Measurements from ENCODE around the gene RDH8. TPM values are rescaled to one million over a fixed set of nuclear protein-coding genes. Genes with fewer than 3 reads are reported as not detected.

The RDH8 gene
- total RNA-seq, 1 experiment from 2014 or later: not detected

GRCh38 chr19:10049626-10050025 is 36.3 kb downstream of the RDH8 start:
- DNase-seq: no peak
- Histone ChIP-seq H3K4me1 (no peaks in the 10 kb centered on the region), H3K9me3 (no peaks in the 10 kb centered on the region), H3K36me3 (ENCODE audit: control insufficient read depth, insufficient read depth, low read length) (no peaks in the 10 kb centered on the region), H3K4me3 (ENCODE audit: low read depth, low read length) (no peak overlapping the region), H3K27me3 (replicated peaks; ENCODE audit: control insufficient read depth, insufficient read depth, low read length) (no peaks in the 10 kb centered on the region; the same call in 1 of the 2 replicates)
- ChIA-PET POLR2A (no interaction called here), CTCF (no interaction called here)
- H3K27me3 Mint-ChIP-seq (ENCODE audit: insufficient read depth, unreplicated experiment): peaks cover 16% of the 10 kb centered on the region
- no peak for TF ChIP-seq CTCF (IDR thresholded peaks at IDR 0.05; ENCODE audit: insufficient read depth in 1 of 2, low read depth in 1 of 2, low read length in 1 of 2, severe bottlenecking in 1 of 2, unreplicated experiment in 1 of 2)
- BruUV-seq (replicated peaks): no TSS peak
- H3K27ac Mint-ChIP-seq (ENCODE audit: unreplicated experiment): no peak overlapping the region
- no peaks in the 10 kb centered on the region for H3K4me1 Mint-ChIP-seq (ENCODE audit: low read depth, unreplicated experiment)
- H3K9me3 Mint-ChIP-seq (ENCODE audit: unreplicated experiment): no peaks in the 10 kb centered on the region
- H3K36me3 Mint-ChIP-seq (ENCODE audit: insufficient read depth, unreplicated experiment): no peaks in the 10 kb centered on the region
- H3K4me3 Mint-ChIP-seq (ENCODE audit: unreplicated experiment): no peak overlapping the region
- intact Hi-C loops (cut with micrococcal nuclease; ENCODE audit: unreplicated experiment): no loop called here

GRCh38 chr19:10052602-10053360 is 39.5 kb downstream of the RDH8 start:
- no peaks in the 10 kb centered on the region for H3K4me1 Mint-ChIP-seq (ENCODE audit: low read depth, unreplicated experiment)
- no peaks in the 10 kb centered on the region; the same call in 1 of the 2 replicates for H3K27me3 ChIP-seq (replicated peaks; ENCODE audit: control insufficient read depth, insufficient read depth, low read length)
- H3K9me3 Mint-ChIP-seq (ENCODE audit: unreplicated experiment): no peaks in the 10 kb centered on the region
- ChIA-PET POLR2A (no interaction called here), CTCF (no interaction called here)
- no peaks in the 10 kb centered on the region for H3K9me3 ChIP-seq
- no peaks in the 10 kb centered on the region for H3K36me3 Mint-ChIP-seq (ENCODE audit: insufficient read depth, unreplicated experiment)
- TF ChIP-seq CTCF (IDR thresholded peaks at IDR 0.05; ENCODE audit: insufficient read depth in 1 of 2, low read depth in 1 of 2, low read length in 1 of 2, severe bottlenecking in 1 of 2, unreplicated experiment in 1 of 2): no peak
- H3K4me1 ChIP-seq: no peaks in the 10 kb centered on the region
- H3K27me3 Mint-ChIP-seq (ENCODE audit: insufficient read depth, unreplicated experiment): peaks cover 19% of the 10 kb centered on the region
- no TSS peak for BruUV-seq (replicated peaks)
- no peak for DNase-seq
- no peak overlapping the region for H3K4me3 ChIP-seq (ENCODE audit: low read depth, low read length)
- H3K36me3 ChIP-seq (ENCODE audit: control insufficient read depth, insufficient read depth, low read length): no peaks in the 10 kb centered on the region
- intact Hi-C loops (cut with micrococcal nuclease; ENCODE audit: unreplicated experiment): no loop called here
- H3K27ac Mint-ChIP-seq (ENCODE audit: unreplicated experiment): no peak overlapping the region
- H3K4me3 Mint-ChIP-seq (ENCODE audit: unreplicated experiment): no peak overlapping the region

GRCh38 chr19:10061717-10062310 is 48.5 kb downstream of the RDH8 start:
- Histone ChIP-seq H3K4me1 (no peaks in the 10 kb centered on the region), H3K9me3 (no peaks in the 10 kb centered on the region), H3K4me3 (ENCODE audit: low read depth, low read length) (no peak overlapping the region), H3K27me3 (replicated peaks; ENCODE audit: control insufficient read depth, insufficient read depth, low read length) (no peaks in the 10 kb centered on the region), H3K36me3 (ENCODE audit: control insufficient read depth, insufficient read depth, low read length) (no peaks in the 10 kb centered on the region)
- TF ChIP-seq CTCF (IDR thresholded peaks at IDR 0.05; ENCODE audit: insufficient read depth in 1 of 2, low read depth in 1 of 2, low read length in 1 of 2, severe bottlenecking in 1 of 2, unreplicated experiment in 1 of 2): no peak
- CTCF ChIA-PET: interaction anchor here (0.6 kb wide), 1 partner anchor 105 kb away, joined by 3 read pairs; no protein-coding TSS in a partner anchor
- Mint-ChIP-seq H3K36me3 (ENCODE audit: insufficient read depth, unreplicated experiment) (peaks cover 5% of the 10 kb centered on the region), H3K4me1 (ENCODE audit: low read depth, unreplicated experiment) (no peaks in the 10 kb centered on the region), H3K4me3 (ENCODE audit: unreplicated experiment) (no peak overlapping the region), H3K27ac (ENCODE audit: unreplicated experiment) (no peak overlapping the region), H3K27me3 (ENCODE audit: insufficient read depth, unreplicated experiment) (peaks cover 22% of the 10 kb centered on the region), H3K9me3 (ENCODE audit: unreplicated experiment) (peaks cover 10% of the 10 kb centered on the region)
- POLR2A ChIA-PET: no interaction called here
- BruUV-seq (replicated peaks): no TSS peak
- DNase-seq: no peak
- intact Hi-C loops (cut with micrococcal nuclease; ENCODE audit: unreplicated experiment): no loop called here
